OCI-LY7 (cell line): Measurements from ENCODE around the gene FBXL17. TPM values are rescaled to one million over a fixed set of nuclear protein-coding genes. Genes with fewer than 3 reads are reported as not detected.

ENCODE experiments used
- BruUV-seq: library from RNA; stranded (reverse); fragments of 400-500 nt; replicated peaks from 2 replicates; lab custom pipeline; 2021; lab: Mats Ljungman, UMichigan
- CTCF ChIA-PET: fragments of 300-600 bp; sonication (Branson Sonifier 250); formaldehyde crosslinking; loops from one replicate; lab custom pipeline; 2022; ENCODE audit warnings: antibody characterized with exemption; ENCODE audit not compliant: unreplicated experiment; lab: Charles Lee
- POLR2A ChIA-PET: fragments of 300-600 bp; sonication (Branson Sonifier 250); formaldehyde crosslinking; loops from one replicate; lab custom pipeline; 2022; ENCODE audit warnings: antibody characterized with exemption; lab: Charles Lee
- DNase-seq: peaks from one replicate; pipeline ENCODE4 v3.0.0-alpha.2; 2015; ENCODE audit warnings: low spot score
- H2AFZ ChIP-seq: fragments of 200-600 bp; sonication (generic), shearing (Covaris generic); 2 replicates; pipeline ENCODE4 v1.6.1; 2014; ENCODE audit warnings: mild to moderate bottlenecking, antibody characterized with exemption, low read length, moderate library complexity
- H3K27ac ChIP-seq: fragments of 200-600 bp; sonication (generic); 2 replicates; pipeline ENCODE4 v1.5.1; 2014; ENCODE audit warnings: mixed run types, low read depth, mild to moderate bottlenecking, moderate library complexity, low read length, inconsistent platforms; ENCODE audit not compliant: poor library complexity, severe bottlenecking
- H3K36me3 ChIP-seq: fragments of 200-600 bp; sonication (generic); 2 replicates; pipeline ENCODE4 v1.6.1; 2014; ENCODE audit warnings: mild to moderate bottlenecking, antibody characterized with exemption, low read length, moderate library complexity, mixed read lengths; ENCODE audit not compliant: insufficient read depth
- H3K4me1 ChIP-seq: fragments of 200-600 bp; sonication (generic); 2 replicates; pipeline ENCODE4 v1.5.1; 2014; ENCODE audit warnings: mild to moderate bottlenecking, low read length; ENCODE audit not compliant: insufficient read depth, poor library complexity, severe bottlenecking
- H3K4me2 ChIP-seq: fragments of 200-600 bp; sonication (generic); 2 replicates; pipeline ENCODE4 v1.6.1; 2014; ENCODE audit warnings: mild to moderate bottlenecking, low read length
- H3K4me3 ChIP-seq: fragments of 200-600 bp; sonication (generic); 2 replicates; pipeline ENCODE4 v1.5.1; 2014; ENCODE audit warnings: mild to moderate bottlenecking, low read depth, low read length; ENCODE audit not compliant: poor library complexity, severe bottlenecking
- H3K79me2 ChIP-seq: fragments of 200-600 bp; sonication (generic); 2 replicates; pipeline ENCODE4 v1.6.1; 2016; ENCODE audit warnings: low read depth, mild to moderate bottlenecking, low read length, moderate library complexity, mixed read lengths; ENCODE audit not compliant: insufficient read depth
- H3K9me2 ChIP-seq: fragments of 200-600 bp; sonication (generic); 2 replicates; pipeline ENCODE4 v1.6.1; 2016; ENCODE audit warnings: mild to moderate bottlenecking, low read length, mixed read lengths; ENCODE audit not compliant: insufficient read depth
- H3K9me3 ChIP-seq: fragments of 200-600 bp; sonication (generic); 2 replicates; pipeline ENCODE4 v1.6.1; 2014; ENCODE audit warnings: mild to moderate bottlenecking, mixed run types, low read length, mixed read lengths
- H4K20me1 ChIP-seq: fragments of 200-600 bp; sonication (generic); 2 replicates; pipeline ENCODE4 v1.6.1; 2014; ENCODE audit warnings: mild to moderate bottlenecking, antibody characterized with exemption, low read length, moderate library complexity, mixed read lengths; ENCODE audit not compliant: insufficient read depth
- CTCF ChIP-seq: fragments of 200-600 bp; sonication (generic); conservative IDR thresholded peaks from 2 replicates; pipeline ENCODE4 v1.5.1; 2014; ENCODE audit warnings: mild to moderate bottlenecking, antibody characterized with exemption, low read length, moderate library complexity, mixed read lengths
- EZH2phosphoT487 ChIP-seq: fragments of 200-600 bp; sonication (generic); IDR thresholded peaks from 2 replicates; pipeline ENCODE4 v1.6.1; 2018; ENCODE audit warnings: low read depth, borderline replicate concordance, mild to moderate bottlenecking, mixed run types, antibody characterized with exemption, low read length, moderate library complexity, mixed read lengths
- intact Hi-C: fragments of 100-400 bp; cut with micrococcal nuclease; formaldehyde crosslinking; loops from one replicate; pipeline ENCODE4 v1.10.0; 2022; ENCODE audit not compliant: unreplicated experiment
- total RNA-seq, 2 experiments: library from RNA; depleted of rRNA in 1 of 2; stranded (reverse); fragments of >200 nt in 1 of 2; shearing (Covaris generic) in 1 of 2; gene quantifications; 2 replicates each; pipeline ENCODE4 v1.2.3, GENCODE V29; 2014 to 2022

The FBXL17 gene
- total RNA-seq, 2 experiments from 2014 or later, result 10.2 to 21.6 TPM

- DNase-seq, result no peak
- Histone ChIP-seq H3K9me3 (peaks cover 35% of the 10 kb centered on the region), H2AFZ (no peak overlapping the region), H3K79me2 (peaks cover 16% of the 10 kb centered on the region; the same call in 1 of the 2 replicates), H3K4me2 (no peak overlapping the region), H3K4me1 (no peaks in the 10 kb centered on the region), H3K4me3 (no peak overlapping the region), H3K36me3 (peaks cover 6% of the 10 kb centered on the region; the same call in 1 of the 2 replicates), H3K9me2 (no peaks in the 10 kb centered on the region), H3K27ac (no peak overlapping the region), H4K20me1 (no peaks in the 10 kb centered on the region)
- CTCF ChIA-PET, result no interaction called here
- no TSS peak for BruUV-seq
- POLR2A ChIA-PET, result interaction anchor here (0.6 to 1.1 kb wide), 3 partner anchors 9 to 15 kb away, joined by 3 read pairs; no protein-coding TSS in a partner anchor
- TF ChIP-seq EZH2phosphoT487 (no peak), CTCF (no peak)
- intact Hi-C loops, result no loop called here
Observed at GRCh38 chr5:108371263-108371662, 10.6 kb downstream of the FBXL17 start.

- Histone ChIP-seq H3K36me3 (peaks cover 6% of the 10 kb centered on the region; the same call in 1 of the 2 replicates), H3K4me3 (no peak overlapping the region), H3K9me2 (no peaks in the 10 kb centered on the region), H3K4me2 (no peak overlapping the region), H3K9me3 (peaks cover 16% of the 10 kb centered on the region), H4K20me1 (no peaks in the 10 kb centered on the region), H3K79me2 (0 out of 2 replicates have a peak, but pooled peaks cover 9% of the 10 kb centered on the region), H2AFZ (no peak overlapping the region), H3K27ac (no peak overlapping the region), H3K4me1 (no peaks in the 10 kb centered on the region)
- no TSS peak for BruUV-seq
- no peak for DNase-seq
- intact Hi-C loops, result no loop called here
- ChIA-PET CTCF (no interaction called here), POLR2A (interaction anchor here (0.7 to 1.1 kb wide), 3 partner anchors 10 to 1372 kb away, joined by 4 to 5 read pairs (median 4); no protein-coding TSS in a partner anchor)
- TF ChIP-seq CTCF (no peak), EZH2phosphoT487 (no peak)
Observed at GRCh38 chr5:108369167-108369566, 12.7 kb downstream of the FBXL17 start.

GRCh38 chr5:108367679-108368334 is 14.1 kb downstream of the FBXL17 start:
- Histone ChIP-seq H3K27ac (no peak overlapping the region), H3K4me1 (no peaks in the 10 kb centered on the region), H3K4me3 (no peak overlapping the region), H3K4me2 (no peak overlapping the region; the same call in 1 of the 2 replicates), H3K36me3 (no peaks in the 10 kb centered on the region; the same call in 1 of the 2 replicates), H3K9me2 (no peaks in the 10 kb centered on the region), H2AFZ (no peak overlapping the region), H4K20me1 (no peaks in the 10 kb centered on the region), H3K9me3 (peaks cover 7% of the 10 kb centered on the region), H3K79me2 (0 out of 2 replicates have a peak, but pooled peaks cover 8% of the 10 kb centered on the region)
- no TSS peak for BruUV-seq
- DNase-seq, result no peak
- CTCF ChIA-PET, result no interaction called here
- intact Hi-C loops, result no loop called here
- POLR2A ChIA-PET, result interaction anchor here (0.8 to 1.1 kb wide), 2 partner anchors 9 to 11 kb away, joined by 3 to 5 read pairs; no protein-coding TSS in a partner anchor
- TF ChIP-seq CTCF, result no peak
- TF ChIP-seq EZH2phosphoT487, result no peak
